Psoas muscle (tissue), 8 donors: ENCODE measurements around the gene RASSF1. TPM values are rescaled to one million over a fixed set of nuclear protein-coding genes. Genes with fewer than 3 reads are reported as not detected.

Source experiments
- ATAC-seq, 4 donors: fragments of 200-7000 bp; cut with Tn5 transposase; one replicate each; pipeline ENCODE4 v1.9.1; 2020; ENCODE audit warnings: moderate library complexity in 3 of 4, mild to moderate bottlenecking in 2 of 4
- DNase-seq, 2 donors: peaks; one replicate each; pipeline ENCODE4 v3.0.0-alpha.2; 2020
- H3K27ac ChIP-seq: fragments of 200-600 bp; one replicate; pipeline ENCODE4 v1.8.0; 2022
- H3K27me3 ChIP-seq, 3 donors: fragments of 200-600 bp in 1 of 3; one replicate each; pipeline versions ENCODE4 v1.6.1 to v1.8.0; 2013 to 2022; ENCODE audit warnings: low read length in 2 of 3, mild to moderate bottlenecking in 2 of 3, moderate library complexity in 1 of 3; ENCODE audit not compliant: insufficient read depth in 3 of 3
- H3K36me3 ChIP-seq, 2 donors: fragments of 200-600 bp in 1 of 2; one replicate each; pipeline versions ENCODE4 v1.6.1 to v1.8.0; 2013 to 2022; ENCODE audit warnings: low read depth in 1 of 2, mild to moderate bottlenecking in 1 of 2, moderate library complexity in 1 of 2; ENCODE audit not compliant: insufficient read depth in 1 of 2
- H3K4me1 ChIP-seq: fragments of 200-600 bp; one replicate; pipeline ENCODE4 v1.8.0; 2022
- H3K4me3 ChIP-seq: fragments of 200-600 bp; one replicate; pipeline ENCODE4 v1.8.0; 2022; ENCODE audit warnings: mild to moderate bottlenecking
- H3K9me3 ChIP-seq: fragments of 200-600 bp; one replicate; pipeline ENCODE4 v1.8.0; 2022
- CTCF ChIP-seq: fragments of 200-600 bp; IDR thresholded peaks from one replicate; pipeline ENCODE4 v1.8.0; 2022; ENCODE audit warnings: antibody characterized with exemption
- WGBS, 3 donors: extraction: QIAGEN DNeasy Blood & Tissue Kit; methylation state at CpG; one replicate each; pipeline versions ENCODE4 v1.1.6 to v1.1.7; 2013; 5-methylcytosine and 5-hydroxymethylcytosine counted together
- intact Hi-C, 2 donors: fragments of 100-400 bp; cut with DNase I; formaldehyde crosslinking; loops; one replicate each; pipeline versions ENCODE4 v1.11.0 to v1.14.2; 2022
- polyA plus RNA-seq, 3 donors: library from polyadenylated mRNA; stranded (reverse); fragments of 200-250 nt; gene quantifications; one replicate each; pipeline ENCODE4 v1.2.3, GENCODE V29; 2013
- total RNA-seq, 4 donors: library from RNA; stranded (reverse); fragmentation: NEBNext Ultra II Directional in 2 of 4; extraction: Animal tissue kit (Norgen Biotek cat#: 25700) in 2 of 4; gene quantifications; one replicate each; pipeline versions ENCODE4 v1.2.1 to v1.2.4, GENCODE V29; 2021 to 2023
- donor health status: healthy with polysubstance abuse.
- donor health status: DM: no; HTN: no; CAD: no; lungs with moderate emphysema.
- donor health status: Bipolar disorder and iron deficiency.
- donor health status: healthy.
- donor health status: DM: yes; HTN: yes; CAD: no.
- donor health status: DM: no; HTN: no; CAD: no.
- donor health status: DM: no; HTN: no; CAD: no.
- donor health status: DM: yes; HTN: yes; CAD: no.

RASSF1 gene
- total and polyA plus RNA-seq, 7 donors, result 10.1 to 84.5 (median 24.2) TPM

DNA sequence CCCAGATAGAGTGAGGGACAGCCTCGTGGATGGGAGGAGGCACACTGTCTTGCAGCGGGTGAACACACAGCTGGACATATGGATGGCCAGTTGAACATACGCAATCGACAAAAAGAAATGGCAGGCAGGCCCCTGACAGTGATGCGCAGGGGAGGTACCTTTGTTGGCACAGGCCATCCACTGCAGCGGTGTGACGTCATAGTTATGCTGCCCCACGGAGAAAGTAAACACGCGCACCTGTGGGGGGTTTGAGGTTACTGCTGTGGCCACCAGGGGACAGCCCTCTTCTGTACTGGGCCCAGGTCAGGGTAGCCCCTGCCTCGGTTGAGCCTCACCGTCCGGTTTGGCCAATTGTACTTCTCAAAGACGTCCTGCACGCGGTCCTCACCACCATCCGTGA lies 38.1 kb upstream of the RASSF1 start:
- WGBS, 3 donors, result 93 to 94% (median 93%) methylated on average over 17 of the region's 17 CpGs
- TF ChIP-seq CTCF, result no peak
- no peaks in the 10 kb centered on the region for H3K4me1 ChIP-seq
- DNase-seq (no peak), ATAC-seq (no peak)
- H3K4me3 ChIP-seq, result no peak overlapping the region
- no peaks in the 10 kb centered on the region for H3K36me3 ChIP-seq
- H3K27ac ChIP-seq, result no peak overlapping the region
- no peaks in the 10 kb centered on the region for H3K27me3 ChIP-seq
- H3K9me3 ChIP-seq, result no peaks in the 10 kb centered on the region
- intact Hi-C loops, result no loop called here

DNA sequence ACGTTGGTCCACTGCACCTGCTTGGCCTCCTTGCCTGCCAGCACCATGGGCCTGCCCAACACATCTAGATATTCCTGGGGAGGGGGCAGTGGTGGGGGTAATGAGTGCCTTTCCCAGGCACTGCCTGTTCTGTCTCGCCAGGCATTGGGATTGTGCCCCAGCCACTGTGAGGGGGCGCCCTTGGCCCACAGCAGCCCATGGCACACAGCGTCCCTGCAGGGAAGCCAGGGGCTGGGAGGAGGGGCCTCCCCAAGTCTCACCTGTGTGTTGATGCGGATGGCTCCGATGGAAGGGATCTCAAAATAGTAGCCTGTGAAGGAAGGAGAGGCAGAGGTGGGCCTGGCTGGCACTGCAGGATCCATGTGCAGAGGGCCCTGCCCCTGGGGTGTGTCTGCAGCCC lies 37.4 kb upstream of the RASSF1 start:
- DNase-seq (no peak), ATAC-seq (no peak)
- H3K27ac ChIP-seq, result no peak overlapping the region
- intact Hi-C loops, result no loop called here
- no peaks in the 10 kb centered on the region for H3K36me3 ChIP-seq
- no peak overlapping the region for H3K4me3 ChIP-seq
- H3K9me3 ChIP-seq, result no peaks in the 10 kb centered on the region
- no peaks in the 10 kb centered on the region for H3K4me1 ChIP-seq
- TF ChIP-seq CTCF, result no peak
- 73 to 87% (median 83%) methylated on average over 6 of the region's 6 CpGs for WGBS, 3 donors
- H3K27me3 ChIP-seq, result no peaks in the 10 kb centered on the region

- Histone ChIP-seq H3K27me3 (no peaks in the 10 kb centered on the region), H3K4me1 (no peaks in the 10 kb centered on the region), H3K4me3 (no peak overlapping the region), H3K27ac (no peak overlapping the region), H3K36me3 (no peaks in the 10 kb centered on the region), H3K9me3 (no peaks in the 10 kb centered on the region)
- intact Hi-C loops, result no loop called here
- DNase-seq (no peak), ATAC-seq (peak in 1 of 4 donors; percentile 6)
- no peak for TF ChIP-seq CTCF
- 68 to 77% (median 72%) methylated on average over 7 of the region's 7 CpGs for whole genome bisulfite sequencing, 3 donors
Measured at GRCh38 chr3:50375258-50375931, 34.8 kb upstream of the RASSF1 start.

- no peak for DNase-seq
- no peak overlapping the region for H3K4me3 ChIP-seq
- H3K4me1 ChIP-seq, result no peaks in the 10 kb centered on the region
- peaks cover 0 to 3% (median 0%) of the 10 kb centered on the region in 3 donors for H3K27me3 ChIP-seq
- intact Hi-C loops, result no loop called here
- no peaks in the 10 kb centered on the region for H3K9me3 ChIP-seq
- TF ChIP-seq CTCF, result no peak
- no peak for ATAC-seq
- H3K27ac ChIP-seq, result no peak overlapping the region
- H3K36me3 ChIP-seq, result no peaks in the 10 kb centered on the region
- 79 to 81% (median 80%) methylated on average over 20 to 22 of the region's 22 CpGs for WGBS, 3 donors
Measured at GRCh38 chr3:50374363-50375257, 34.0 kb upstream of the RASSF1 start.
